ENCODE data around the gene TMEM222.

TMEM222 gene

DNA sequence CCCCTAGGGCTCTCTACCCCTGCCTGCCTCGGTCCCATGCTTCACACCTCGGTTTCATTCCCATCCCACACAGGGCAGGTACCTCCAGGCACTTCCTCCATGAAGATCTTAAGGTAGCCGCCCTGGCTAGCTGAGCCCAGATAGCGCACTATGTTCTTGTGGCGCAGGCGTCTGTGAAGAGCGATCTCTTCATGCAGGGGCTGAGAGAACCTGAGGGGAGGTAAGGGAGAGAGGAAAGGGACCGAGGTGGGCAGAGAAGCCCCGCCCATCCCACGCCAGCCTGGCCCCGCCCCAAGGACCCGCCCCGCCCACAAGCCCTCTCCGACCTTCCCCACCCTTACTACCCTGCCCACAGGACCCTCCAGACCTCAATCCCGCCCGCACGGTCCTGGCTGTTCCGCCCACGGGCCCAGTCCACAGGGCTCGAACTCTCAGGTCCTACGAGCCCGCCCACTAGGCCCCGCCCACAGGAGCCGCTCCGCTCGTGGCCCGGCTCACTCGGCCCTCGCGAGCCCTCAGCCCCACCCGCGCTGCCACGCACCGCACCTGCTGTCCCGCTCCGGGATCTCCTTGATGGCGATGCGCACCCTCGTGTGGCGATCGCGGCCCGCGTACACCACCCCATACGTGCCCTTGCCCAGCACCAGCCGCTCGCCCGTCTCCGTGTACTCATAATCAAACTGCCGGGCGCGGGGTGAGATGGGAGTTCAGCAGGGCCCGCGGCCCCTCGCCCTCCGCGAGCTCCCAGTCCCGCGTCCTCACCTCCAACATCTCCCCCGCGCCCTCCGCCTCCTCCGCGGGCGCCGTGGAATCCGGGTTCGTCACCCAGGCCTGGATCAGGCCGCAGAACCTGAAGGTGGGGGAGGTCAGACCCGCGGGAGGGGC lies 38.4 kb downstream of the TMEM222 start:
- no peak for FAIRE-seq

DNA sequence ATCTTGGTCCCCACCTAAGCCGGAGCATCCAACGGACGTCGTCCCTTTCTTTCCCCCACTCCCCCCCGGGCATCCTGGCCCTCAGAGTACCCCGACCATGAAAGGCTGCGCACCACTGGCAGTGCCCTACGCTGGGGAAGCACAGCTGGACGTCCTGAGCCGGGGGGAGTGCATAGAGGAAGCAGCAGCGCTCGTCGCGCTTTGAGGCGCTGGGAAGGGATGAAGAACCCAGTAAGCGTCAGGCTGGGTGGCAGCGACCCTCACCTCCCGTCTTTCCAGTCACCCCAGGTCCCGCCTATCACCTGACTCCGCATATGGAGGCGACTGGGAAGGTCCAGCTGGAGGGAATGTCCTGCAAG lies 39.1 kb downstream of the TMEM222 start:
- no peak for FAIRE-seq

DNA sequence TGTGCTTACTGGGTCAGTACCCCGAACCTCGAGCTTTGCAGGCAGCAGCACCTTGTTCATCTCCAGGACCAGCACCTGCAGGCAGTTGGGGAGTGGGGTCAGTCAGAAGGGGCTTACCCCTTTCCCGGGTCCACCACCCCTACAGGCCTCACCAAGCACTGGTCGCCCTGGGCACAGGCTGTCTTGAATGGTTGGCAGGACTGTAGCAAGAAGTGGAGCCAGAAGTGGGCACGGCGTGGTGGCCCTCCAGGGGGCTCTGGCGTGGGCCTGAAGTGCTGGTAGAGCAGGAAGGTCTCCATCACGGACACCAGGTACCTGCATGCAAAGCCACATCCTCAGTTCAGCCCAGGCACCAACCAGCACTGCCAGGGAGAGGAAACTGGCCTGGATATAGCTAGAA lies 39.6 kb downstream of the TMEM222 start:
- no peak for FAIRE-seq

DNA sequence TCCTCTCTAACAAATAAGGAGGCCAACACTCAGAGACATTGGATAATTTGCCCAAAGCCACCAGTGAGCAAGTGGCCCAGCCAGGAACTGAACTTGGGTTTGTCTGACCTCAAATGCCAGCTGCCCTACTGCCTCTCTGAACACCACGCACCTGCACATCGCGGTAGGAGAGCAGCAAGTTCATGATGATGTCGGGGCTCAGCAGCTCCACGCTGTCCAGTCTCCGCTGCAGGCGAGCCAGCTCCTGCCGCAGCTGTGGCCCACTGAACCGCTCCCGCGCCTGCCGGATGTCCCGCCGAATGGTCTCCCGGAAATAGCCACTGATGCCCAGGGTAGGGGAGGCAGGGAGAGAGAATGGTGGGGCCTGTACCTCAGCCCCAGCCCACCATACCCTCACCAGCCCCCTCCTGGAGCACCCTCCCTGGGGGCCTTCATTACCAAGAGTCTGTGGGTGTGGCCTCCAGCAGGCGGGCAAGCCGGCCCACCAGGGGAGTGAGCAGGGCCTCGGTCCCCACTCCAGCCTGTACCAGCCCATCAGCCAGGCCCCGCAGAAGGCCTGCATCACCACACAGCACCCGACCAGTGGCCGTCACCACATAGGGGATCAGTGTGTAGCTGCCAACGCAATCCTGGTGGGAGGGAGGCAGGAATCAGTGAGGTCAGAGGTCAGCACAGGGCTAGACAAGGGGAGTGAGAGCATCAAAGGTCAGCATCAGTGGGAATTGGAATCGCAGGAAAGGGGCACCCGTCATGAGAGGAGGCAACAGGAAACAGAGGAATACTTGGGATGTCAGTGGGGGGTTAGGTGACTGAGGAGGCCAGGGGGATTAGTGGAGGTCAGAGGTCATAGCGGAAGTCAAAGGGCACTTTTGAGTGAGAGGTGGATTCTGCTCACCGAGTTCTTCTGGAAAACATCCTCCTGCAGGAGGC lies 42.1 kb downstream of the TMEM222 start:
- no peak for FAIRE-seq

DNA sequence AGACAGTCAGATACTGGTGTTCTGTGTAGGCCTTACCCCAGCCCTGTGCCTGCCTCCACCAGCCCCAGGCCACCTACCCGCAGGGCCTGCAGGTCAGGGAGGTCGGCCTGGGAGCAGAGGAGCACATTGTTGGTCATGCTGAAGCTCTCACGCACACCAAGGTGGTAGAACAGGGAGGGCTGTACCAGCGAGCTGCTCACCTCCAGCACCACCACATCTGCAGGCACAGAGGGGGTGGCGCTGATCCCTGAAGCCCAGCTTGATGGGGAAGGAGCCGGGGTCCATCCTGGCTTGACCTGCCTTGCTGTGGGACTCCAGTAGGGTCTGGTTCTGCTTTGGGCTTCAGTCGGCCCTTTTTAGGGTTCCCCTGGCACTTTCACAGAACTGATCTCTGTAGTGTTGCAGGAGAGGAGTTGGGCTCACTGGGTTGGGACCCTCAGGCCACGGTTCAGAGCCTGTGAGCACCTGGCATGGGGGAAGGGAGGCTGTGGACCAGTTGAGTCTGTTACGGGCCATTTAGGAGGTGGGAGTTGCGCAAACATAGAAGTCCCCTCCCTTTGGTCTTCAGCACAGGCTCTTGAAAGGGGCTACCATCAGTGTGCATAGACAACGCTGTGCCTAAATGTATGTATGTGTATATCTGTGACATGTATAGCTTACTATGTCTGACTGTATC lies 42.9 kb downstream of the TMEM222 start:
- FAIRE-seq = no peak

DNA sequence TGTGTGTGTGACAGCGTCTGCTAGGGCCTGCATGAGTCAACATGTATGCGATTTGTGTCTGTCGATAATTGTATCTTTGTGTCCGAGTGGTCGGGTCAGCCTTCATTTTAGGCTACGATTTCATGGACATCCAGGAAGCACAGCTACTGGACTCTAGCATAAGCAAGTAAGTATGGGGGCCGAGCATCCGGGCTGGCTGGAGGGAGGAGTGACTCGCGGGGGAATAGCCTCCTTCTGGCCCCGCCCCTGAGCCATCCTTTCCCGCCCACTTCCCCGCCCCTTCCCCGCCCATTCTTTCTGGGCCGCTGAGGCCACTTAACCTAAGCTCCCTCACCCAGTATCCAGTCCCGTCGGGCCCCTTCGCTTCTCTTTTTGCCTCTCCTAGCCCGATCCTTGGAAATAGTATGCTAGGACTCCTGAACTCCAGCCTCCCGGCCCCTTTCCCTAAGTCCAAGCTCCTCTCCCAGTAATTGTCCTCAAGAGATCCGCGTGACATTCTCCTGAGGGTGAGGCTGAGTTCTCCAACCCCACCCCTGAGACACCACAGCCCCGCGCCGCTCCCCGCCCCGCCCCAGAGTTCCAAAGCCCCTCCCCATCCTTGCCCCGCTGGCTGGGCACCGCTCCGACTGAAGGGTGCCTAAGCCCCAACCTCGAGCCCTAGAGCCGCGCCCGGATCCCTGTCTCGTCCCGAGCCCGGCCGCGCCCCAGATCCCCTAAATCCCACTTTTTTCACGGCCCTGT lies 43.6 kb downstream of the TMEM222 start:
- peak; percentile 82 for FAIRE-seq

DNA sequence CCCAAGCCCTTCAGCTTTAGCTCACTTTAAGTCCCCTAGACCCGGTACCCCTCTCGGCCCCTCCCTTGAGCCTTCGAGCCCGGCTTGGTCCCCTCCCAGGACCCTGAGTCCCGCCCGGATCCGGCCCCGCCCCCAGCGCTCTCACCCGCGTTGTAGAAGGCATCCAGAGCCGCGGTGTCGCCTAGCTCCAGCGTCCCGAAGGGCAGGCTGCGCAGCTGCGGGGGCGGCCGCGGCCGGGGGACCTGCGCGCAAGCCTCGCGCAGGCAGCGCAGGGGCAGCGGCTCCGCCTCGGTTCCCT lies 44.1 kb downstream of the TMEM222 start:
- FAIRE-seq = no peak

DNA sequence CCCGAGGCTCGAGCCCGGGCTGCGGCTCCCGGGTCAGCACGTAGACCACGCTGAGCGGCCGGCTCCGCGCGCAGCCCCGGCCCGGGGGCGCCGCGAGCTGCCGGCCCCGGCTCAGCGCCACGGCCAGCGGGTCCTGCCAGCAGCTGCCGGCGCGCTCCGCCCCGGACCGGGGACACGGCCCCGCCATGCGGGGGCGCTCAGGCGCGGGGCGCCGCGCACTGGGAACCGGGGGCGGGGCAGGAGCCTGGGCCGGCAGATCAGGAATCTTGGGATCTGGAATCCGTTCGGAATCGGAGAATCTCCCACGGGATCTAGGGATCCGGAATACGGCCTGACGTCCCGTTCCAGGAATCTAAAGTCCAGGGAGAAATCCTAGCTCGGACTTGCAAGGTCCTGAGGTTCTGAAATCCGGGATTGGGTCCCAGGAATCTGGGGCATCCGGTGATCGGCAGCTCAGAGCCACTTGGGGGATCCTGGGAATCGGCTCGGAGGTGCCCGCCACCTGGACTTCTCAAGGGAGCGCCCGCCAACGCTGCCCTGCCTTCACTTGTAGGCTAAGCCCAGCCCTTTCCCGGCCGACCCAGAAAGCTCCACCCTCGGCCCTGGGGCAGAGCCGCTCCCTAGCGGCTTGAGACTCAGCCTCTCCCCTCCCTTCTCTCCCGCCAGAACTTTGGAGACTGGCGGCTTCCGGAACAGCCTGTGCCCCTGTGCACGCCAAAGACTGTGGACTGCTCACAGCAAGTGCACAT lies 44.6 kb downstream of the TMEM222 start, which contains the start of gene MAP3K6:
MAP3K6 (minus strand) TSS at position 551 of the 749 bp plus-strand sequence; CDS start at position 187, 364 bp downstream.
- peak; percentile 86 for FAIRE-seq

DNA sequence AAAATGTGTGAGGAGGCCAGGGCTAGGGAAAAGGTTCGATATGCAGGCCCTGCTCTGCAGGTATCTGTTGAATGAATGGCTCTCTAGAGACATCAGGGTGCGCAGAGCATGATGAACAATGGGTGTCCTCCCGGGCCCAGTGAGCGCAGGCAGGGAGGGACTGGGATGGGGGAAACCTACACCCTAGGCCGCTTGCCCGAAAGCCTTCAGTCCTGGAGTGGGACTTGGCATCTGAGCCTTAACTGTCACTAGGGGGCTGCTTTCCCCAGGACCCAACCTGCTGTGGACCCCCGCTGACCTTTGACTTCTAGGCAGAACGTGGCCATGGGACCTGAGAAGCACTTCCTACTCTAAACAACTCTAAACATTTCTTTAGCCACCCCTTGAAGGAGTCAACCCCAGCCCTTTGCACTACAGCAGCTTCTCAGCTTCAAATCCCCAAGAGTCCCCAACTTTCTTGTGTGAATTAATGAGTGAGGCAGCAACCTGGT lies 45.2 kb downstream of the TMEM222 start:
- FAIRE-seq = no peak

DNA sequence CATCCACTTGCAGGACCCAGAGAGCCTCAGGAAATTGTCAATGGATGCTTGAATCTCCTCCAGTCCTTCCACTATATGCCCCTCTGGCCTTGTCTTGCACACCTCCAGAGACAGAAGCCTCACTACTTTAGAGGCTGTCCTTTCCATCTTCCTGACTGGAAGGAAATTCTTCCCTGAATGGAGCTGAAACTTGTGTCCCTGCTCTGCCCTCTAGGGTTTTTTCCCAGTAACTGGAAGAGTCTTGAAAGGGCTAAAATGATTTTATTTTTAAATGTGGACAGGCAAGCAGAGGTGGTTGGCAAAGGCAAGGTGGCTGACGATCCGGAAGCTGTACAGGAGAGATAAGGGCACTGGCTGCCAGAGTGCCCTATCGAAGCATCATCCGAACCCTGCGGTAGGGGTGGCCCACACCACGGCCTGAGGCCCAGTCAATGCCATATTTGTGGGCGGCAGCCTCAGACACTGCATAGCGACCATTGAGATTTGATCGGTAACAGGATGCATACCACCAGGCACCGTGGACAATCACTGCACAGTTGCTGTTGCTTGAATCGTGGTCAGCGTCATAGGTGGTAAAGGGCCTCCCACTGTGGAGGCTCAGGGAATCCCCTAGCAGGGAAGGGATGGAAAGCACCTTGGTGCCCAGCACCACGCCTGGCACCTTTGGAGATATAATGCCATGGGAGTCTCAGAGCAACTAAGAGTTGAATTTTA lies 47.1 kb downstream of the TMEM222 start:
- FAIRE-seq = peak; percentile 81

DNA sequence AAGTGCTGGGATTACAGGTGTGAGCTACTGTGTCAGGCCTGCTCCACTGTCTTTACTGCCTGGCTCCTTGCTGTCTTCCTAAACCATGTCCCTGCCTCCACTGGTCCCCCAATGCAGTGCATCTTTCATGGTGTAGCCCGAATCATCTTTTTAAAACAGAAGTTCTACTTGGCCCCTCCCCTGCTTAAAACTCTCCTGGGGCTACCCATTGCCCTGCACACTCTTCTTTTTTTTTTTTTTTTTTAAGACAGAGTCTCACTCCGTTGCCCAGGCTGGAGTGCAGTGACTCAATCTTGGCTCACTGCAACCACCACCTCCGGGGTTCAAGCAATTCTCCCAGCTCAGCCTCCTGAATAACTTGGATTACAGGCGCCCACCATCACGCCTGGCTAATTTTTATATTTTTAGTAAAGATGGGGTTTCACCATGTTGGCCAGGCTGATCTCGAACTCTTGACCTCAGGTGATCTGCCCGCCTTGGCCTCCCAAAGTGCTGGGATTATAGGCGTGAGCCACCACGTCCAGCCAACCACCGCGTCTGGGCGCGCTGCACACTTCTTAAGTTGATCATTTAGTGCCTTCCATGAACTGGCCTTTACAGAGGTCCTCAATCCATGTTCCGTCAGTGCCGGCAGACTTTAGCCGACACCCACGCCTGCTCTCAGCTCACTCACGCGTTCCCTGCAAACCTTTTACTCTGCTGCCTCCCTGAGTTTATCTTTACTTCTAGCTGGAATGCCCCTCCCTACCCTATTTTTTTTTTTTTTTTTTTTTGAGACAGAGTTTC lies 50.3 kb downstream of the TMEM222 start:
- no peak for FAIRE-seq

DNA sequence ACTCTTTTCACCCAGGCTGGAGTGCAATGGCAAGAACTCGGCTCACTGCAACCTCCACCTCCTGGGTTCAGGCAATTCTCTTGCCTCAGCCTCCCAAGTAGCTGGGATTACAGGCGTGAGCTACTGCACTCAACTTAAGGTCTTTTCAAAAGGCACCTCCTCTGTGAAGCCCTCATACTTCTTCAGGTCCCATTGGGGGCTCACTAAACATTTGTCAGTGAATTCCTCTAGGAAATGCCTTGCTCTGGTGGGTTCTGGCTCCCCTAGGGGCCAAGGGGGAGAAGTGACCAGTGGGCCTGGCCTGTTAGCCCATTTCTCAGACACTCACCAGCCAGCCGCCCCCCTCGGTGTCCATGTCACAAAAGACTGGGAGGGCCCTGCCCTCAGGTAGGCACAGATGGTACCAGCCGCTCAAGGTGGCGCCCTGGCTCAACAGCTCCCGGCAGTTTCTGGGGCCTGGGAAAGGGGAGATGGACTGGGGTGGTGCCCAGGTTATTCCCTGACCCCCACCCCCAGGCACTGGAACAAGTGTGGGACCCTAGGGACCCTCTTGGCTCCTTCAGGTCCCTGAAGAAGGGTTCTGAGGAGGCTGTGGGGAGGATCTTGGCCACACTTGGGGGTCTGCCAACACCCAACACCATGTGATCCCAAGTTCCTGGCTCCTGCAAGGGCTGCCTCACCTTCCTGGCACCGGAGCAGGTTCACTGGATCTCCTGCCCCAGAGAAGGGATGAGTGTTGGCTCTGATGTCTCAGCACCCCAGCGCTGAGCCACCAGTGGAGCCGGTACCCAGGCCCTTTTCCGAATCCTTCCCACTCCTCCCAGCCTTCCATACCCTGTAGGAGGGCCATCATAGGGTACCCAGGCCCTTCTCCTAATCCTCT lies 51.1 kb downstream of the TMEM222 start:
- FAIRE-seq = no peak

DNA sequence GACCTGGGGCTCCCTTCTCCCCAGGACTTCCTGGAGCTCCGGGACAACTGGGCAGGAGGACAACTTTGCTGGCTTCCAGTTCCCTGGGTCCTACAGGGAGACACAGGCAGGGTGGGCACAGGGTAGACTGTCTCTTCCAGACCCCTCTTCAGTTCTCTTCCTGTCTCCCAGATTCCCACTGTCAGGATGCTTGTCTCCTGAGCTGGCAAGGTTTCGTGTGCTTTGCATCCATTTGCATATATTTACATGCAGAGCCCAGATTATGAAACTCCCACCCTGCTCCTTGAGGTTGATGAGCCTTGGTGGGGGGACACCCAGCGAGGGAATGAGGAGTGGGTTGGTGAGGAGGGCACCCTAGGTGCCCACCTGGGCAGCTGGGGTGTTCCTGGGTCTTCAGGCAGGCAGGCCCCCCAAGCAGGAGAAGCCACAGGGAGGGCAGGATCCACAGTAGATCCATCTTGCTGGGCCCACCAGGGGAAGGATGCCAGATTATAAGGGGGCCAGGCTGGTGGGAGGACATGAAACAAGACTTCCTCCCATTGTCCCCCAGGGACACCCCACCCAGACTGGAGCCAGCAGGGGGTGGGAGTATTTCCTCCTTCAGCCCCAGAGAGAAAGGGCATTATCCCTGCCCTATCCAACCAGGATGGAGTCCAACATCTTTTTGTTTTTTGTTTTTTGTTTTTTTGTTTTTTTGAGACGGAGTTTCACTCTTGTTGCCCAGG lies 52.6 kb downstream of the TMEM222 start, which contains the start of gene FCN3:
FCN3 (minus strand) TSS at position 463 of the 725 bp plus-strand sequence; CDS start at position 457, 6 bp downstream.
- FAIRE-seq = no peak

DNA sequence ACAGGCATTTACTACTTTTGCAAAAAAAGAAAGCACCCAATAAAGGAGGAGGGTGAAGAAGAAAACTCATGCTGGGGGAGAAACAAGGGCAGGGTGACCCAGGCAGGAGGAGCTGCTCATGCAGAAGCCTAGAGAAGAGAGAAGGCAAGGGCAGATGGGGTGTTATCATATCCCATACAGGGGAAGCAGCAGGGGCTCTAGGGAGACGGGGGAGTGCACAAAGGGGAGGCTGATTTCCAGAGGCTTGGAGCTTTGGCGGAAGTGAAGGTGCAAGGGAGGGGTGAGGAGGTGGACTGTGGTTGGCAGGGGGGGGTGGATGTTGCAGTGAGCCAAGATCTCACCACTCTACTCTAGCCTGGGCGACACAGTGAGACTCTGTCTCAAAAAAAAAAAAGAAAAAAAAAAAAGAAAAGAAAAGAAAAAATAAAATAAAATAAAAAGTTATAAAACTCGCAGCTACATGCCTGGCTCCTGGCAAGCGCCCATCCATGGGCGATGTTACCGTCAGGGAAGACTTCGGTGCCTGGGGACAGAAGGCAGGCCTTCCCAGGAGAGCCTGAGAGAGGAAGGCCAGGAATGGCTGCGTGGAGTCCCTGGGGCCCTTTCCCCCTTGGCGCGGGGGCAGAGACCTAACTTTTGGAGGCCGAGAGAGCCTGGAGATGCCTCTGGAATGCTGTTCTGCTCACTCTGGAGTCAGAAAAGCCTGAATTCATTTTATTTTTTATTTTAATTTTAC lies 56.0 kb downstream of the TMEM222 start:
- FAIRE-seq = no peak

DNA sequence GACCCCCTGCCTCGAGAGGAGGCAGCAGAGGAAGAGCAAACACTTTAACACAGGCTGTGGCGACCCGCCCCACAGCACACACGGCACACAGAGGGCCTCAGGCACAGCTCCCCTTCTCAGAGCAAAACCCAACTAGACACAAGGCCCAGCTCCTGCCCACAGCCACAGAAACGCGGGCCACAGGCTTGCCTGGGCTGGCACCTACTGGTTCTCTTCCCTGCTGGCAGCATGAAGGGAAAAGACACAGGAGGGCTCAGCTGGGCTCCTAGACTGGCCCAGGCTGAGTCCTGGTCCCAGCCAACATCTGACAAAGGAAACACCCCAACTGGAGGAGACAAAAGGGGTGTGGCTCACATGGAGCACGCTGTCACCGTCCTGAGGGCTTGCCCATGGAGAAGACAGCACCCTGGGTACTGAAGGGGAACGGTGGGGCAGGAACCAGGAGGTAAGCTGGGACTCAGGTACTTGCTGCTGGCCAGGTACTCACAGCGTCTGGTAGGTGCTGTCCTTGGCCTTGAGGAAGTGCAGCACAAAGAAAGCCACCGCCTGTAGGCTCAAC lies 57.7 kb downstream of the TMEM222 start:
- no peak for FAIRE-seq

DNA sequence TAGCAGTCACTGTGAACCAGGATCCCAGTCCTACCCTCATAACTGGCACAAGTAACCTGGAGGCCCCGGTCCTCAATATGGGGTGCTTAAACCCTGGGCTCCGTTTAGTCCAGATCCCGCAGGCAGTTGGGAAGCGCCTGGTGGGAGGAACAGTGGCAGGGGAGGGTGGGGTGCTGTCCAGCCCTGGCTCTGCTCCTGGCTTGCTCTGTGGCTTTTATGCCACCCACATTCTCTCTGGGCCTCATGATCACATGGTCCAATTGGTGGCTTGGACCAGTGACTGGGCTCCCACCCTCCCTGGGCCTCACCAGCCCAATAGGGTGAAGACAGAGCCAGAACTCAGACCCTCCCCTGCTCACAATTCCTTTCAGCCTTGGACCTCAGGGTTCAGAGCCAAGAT lies 58.3 kb downstream of the TMEM222 start:
- no peak for FAIRE-seq
